IPS DF 6.9 (cell line): ENCODE measurements around the gene TM9SF2.

Source experiments
- DNase-seq: peaks from one replicate; pipeline ENCODE4 v3.0.0-alpha.2; 2013; ENCODE audit warnings: low read depth, low spot score
- H3K27ac ChIP-seq: one replicate; pipeline ENCODE4 v1.5.1; 2013; ENCODE audit warnings: low read length, control low read depth
- H3K27me3 ChIP-seq: 2 replicates; pipeline ENCODE4 v1.6.1; 2013; ENCODE audit warnings: mild to moderate bottlenecking, low read length; ENCODE audit not compliant: control insufficient read depth, insufficient read depth
- H3K36me3 ChIP-seq: 2 replicates; pipeline ENCODE4 v1.6.1; 2013; ENCODE audit warnings: low read length; ENCODE audit not compliant: control insufficient read depth, insufficient read depth
- H3K4me1 ChIP-seq: 2 replicates; pipeline ENCODE4 v1.6.1; 2013; ENCODE audit warnings: low read length; ENCODE audit not compliant: control insufficient read depth, insufficient read depth
- H3K4me3 ChIP-seq: 2 replicates; pipeline ENCODE4 v1.5.1; 2013; ENCODE audit warnings: mild to moderate bottlenecking, low read length
- H3K9me3 ChIP-seq: 2 replicates; pipeline ENCODE4 v1.6.1; 2013; ENCODE audit warnings: low read length, inconsistent platforms; ENCODE audit not compliant: control insufficient read depth, insufficient read depth
- WGBS: extraction: QIAGEN DNeasy Blood & Tissue Kit; methylation state at CpG from one replicate; pipeline ENCODE4 v1.1.7; 2013; ENCODE audit warnings: mixed read lengths, missing lambda C conversion rate; ENCODE audit not compliant: insufficient read length, insufficient coverage; 5-methylcytosine and 5-hydroxymethylcytosine counted together

TM9SF2 gene

DNA sequence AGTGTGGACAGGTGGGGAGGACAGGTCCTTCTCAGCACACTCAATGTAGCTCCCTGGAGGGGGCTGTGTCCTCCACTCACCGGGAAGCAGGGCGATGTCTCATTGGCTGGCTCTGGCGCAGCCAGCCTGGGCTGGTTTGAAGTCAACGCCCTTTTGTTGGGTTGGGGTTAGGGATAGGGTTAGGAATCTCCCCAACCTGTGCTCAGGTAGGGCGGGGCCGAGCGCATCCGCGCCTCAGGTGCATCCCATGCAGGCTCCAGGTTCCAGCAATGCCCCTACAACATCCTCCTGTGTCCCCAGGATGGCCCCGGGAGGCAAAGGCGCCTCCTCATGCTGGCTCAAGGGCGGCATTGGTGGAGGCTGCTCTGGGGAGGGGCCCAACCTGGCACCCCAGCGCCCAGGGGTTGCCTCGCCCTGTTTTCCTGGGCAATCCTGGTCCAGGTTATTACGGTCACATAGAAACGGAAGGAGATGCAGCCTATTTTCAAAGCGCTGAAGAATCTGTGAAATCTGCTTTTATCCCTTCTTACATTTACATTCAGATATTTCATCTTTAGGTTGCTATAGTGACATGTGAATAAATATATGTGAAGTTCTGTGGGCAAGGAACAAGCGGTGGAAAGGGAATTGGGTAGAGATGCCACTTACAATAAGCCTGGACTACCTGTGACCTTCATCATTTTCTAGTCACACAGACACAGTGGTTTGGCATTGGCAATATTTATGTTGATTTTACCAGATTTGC is 74.3 kb downstream of the TM9SF2 start:
- Histone ChIP-seq H3K4me1 (peaks cover 4% of the 10 kb centered on the region; the same call in 1 of the 2 replicates), H3K36me3 (no peaks in the 10 kb centered on the region), H3K27me3 (no peaks in the 10 kb centered on the region), H3K9me3 (no peaks in the 10 kb centered on the region), H3K27ac (no peak overlapping the region), H3K4me3 (no peak overlapping the region)
- DNase-seq: no peak
- WGBS: no CpG with 5 or more reads among the region's 18 CpGs

DNA sequence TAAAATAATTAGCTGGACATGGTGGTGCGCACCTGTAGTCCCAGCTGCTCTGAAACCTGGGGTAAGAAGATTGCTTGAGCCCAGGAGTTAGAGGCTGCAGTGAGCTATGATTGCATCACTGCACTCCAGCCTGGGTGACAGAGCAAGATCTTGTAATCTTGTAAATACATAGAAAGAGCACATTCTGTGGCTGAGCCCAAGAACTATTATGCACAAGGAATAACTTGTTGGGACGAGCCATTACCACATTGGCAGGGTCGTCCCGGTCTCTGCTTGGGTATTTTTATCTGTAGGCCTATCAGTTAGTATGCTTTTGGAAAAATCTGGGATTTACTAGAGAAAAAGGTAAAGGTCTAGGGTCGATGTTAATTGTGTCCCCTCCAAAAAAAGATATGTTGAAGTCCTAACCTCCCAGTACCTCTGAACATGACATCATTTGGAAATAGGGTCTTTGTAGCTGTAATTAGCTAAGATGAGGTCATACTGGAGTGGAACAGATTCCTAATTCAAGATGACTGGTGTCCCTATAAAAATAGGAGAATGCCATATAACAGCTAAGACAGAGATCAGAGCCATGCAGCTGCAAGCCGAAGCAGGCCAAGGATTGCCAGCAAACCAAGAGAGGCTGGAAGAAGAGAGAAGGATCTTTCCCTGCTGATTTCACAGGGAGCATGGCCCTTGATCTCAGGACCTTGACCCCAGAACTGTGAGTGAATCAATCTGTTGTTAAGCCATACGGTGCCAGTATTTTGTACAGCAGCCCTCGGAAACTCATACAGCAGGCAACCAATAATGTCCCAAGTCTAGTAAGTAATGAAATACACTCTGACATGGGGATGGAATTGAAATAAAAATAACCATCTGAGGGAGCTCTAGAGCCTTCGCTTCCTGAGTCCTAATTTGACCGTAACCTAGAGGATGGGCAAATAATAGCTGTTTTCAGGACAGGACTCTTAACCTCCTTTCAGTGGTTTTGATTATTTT is 77.0 kb downstream of the TM9SF2 start:
- Histone ChIP-seq H3K9me3 (no peaks in the 10 kb centered on the region), H3K4me1 (peaks cover 3% of the 10 kb centered on the region; the same call in 1 of the 2 replicates), H3K4me3 (no peak overlapping the region), H3K36me3 (no peaks in the 10 kb centered on the region), H3K27me3 (no peaks in the 10 kb centered on the region), H3K27ac (no peak overlapping the region)
- DNase-seq: no peak
- WGBS: no CpG with 5 or more reads among the region's 10 CpGs

DNA sequence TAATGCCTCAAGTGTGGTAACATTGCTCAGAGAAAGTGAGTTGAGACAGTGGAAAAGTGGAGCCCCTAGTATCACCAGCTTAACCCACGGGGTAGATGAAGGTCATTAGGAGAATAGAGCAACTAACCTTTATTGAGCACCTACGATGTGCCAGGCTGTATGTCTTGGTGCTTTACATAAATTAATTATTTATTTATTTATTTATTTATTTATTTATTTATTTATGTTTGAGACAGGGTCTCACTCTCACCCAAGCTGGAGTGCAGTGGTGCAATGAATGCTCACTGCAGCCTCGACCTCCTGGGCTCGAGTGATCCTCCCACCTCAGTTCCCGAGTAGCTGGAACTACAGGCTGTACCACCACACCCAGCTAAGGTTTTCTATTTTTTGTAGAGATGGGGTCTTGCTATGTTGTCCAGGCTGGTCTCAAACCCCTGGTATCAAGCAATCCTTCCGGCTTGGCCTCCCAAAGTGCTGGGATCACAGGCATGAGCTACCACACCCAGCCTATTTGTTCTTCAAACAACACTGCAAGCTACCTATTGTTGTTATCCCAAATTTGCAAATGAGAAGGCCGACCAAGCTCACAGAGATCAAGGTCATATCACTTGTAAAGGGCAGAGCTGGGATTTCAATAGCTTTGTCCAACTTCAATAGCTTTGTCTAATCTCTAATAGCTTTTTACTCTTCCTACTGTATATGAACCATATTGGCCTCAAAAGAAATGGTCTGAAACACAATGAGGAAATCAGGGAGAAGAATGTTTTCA is 79.4 kb downstream of the TM9SF2 start:
- Histone ChIP-seq H3K9me3 (no peaks in the 10 kb centered on the region), H3K27me3 (no peaks in the 10 kb centered on the region), H3K36me3 (no peaks in the 10 kb centered on the region), H3K4me3 (no peak overlapping the region), H3K4me1 (no peaks in the 10 kb centered on the region), H3K27ac (no peak overlapping the region)
- WGBS: no CpG with 5 or more reads among the region's 7 CpGs
- DNase-seq: no peak

DNA sequence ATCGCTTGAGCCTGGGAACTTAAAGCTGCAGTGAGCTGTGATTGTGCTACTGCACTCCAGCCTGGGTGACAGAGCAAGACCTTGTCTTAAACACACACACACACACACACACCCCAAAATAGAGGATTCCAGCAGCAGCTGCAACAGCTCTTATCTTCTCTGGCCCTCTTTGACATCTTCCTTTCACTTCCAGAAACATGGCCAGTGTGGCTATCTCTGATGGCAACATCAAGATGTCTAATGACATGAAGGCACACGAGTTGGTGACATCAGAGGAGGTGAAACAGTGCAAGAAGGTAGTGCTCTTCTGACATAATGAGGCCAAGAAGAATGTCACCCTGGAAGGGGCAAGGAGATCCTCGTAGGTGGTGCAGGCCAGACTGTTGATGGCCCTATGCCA is 81.2 kb downstream of the TM9SF2 start:
- H3K4me1 ChIP-seq: no peaks in the 10 kb centered on the region
- H3K27me3 ChIP-seq: no peaks in the 10 kb centered on the region
- no CpG with 5 or more reads among the region's 3 CpGs for WGBS
- H3K27ac ChIP-seq: no peak overlapping the region
- no peak overlapping the region for H3K4me3 ChIP-seq
- H3K36me3 ChIP-seq: no peaks in the 10 kb centered on the region
- no peak for DNase-seq
- H3K9me3 ChIP-seq: no peaks in the 10 kb centered on the region

DNA sequence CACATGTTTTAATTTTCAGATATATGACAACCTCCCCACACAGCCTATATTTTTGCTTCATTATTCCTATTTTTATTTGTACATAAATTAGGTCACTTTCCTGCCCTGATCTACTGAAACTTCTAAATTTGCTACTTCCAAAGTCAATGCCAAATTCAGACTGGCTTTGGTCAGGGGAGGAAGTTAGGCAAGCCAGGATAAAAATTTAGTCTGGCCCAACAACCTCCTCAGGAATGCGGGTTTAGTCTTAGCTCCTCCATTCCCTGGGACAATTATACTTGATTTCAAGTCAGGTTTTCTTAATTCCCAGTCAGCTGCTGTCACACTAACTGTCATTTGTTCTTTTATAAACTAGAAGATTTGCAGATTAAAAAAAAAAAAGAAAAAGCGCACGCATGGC is 84.3 kb downstream of the TM9SF2 start:
- Histone ChIP-seq H3K9me3 (no peaks in the 10 kb centered on the region), H3K27ac (no peak overlapping the region), H3K4me1 (no peaks in the 10 kb centered on the region), H3K4me3 (no peak overlapping the region), H3K36me3 (no peaks in the 10 kb centered on the region), H3K27me3 (no peaks in the 10 kb centered on the region)
- DNase-seq: no peak
- no CpG with 5 or more reads among the region's 3 CpGs for WGBS

DNA sequence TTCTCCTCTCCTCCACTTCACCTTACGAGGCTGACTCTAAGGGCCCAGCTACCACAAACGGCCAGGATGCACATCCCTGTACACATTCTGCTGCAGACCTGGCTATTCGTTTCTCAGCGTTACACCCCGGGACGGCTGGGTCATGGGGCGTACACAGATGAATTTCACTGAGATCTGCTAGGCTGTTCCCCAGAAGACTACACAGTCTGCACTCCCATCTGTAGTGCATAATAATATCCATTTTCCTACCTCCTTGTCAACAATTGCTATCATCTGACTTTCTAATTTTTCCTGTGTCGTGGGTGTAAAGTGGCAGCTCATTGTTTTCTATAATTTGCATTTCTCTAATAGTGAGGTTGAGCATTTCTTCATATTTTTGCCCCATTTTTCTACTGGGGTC is 85.7 kb downstream of the TM9SF2 start:
- WGBS: no CpG with 5 or more reads among the region's 8 CpGs
- no peaks in the 10 kb centered on the region for H3K36me3 ChIP-seq
- DNase-seq: no peak

DNA sequence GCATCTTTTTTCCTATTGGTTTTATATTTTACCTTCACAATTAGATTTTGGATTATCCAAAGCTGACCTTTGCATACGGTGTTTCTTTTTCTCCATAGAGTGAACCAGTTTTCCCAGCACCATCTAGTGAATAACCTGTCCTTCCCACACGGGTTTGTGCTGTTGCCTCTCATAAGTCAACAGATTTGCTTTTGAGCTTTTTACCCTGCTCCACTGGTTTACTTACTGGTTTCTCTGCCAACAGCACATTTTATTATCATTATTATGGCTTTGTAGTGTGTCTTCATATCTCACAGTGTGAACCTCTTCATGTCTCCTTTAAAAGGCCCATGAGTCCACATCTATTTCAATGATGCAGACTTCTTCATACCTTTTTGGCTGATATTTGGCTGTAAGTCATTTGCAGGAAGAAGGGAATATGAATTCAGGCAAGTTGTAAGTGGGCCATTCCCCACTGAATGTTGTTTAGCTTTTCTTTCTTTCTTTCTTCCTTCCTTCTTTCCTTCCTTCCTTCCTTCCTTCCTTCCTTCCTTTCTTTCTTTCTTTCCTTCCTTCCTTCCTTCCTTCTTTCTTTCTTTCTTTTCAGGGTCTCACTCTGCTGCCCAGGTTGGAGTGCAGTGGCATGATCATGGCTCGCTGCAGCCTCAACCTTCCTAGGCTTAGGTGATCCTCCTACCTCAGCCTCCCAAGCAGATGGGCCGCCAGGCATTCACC is 86.8 kb downstream of the TM9SF2 start:
- H3K27ac ChIP-seq: no peak overlapping the region
- no CpG with 5 or more reads among the region's 4 CpGs for WGBS

More for the DNA sequence above, 85.7 kb downstream of the TM9SF2 start:
- H3K4me3 ChIP-seq: no peak overlapping the region
- H3K4me1 ChIP-seq: no peaks in the 10 kb centered on the region
- no peak overlapping the region for H3K27ac ChIP-seq
- no peaks in the 10 kb centered on the region for H3K9me3 ChIP-seq
- H3K27me3 ChIP-seq: no peaks in the 10 kb centered on the region

DNA sequence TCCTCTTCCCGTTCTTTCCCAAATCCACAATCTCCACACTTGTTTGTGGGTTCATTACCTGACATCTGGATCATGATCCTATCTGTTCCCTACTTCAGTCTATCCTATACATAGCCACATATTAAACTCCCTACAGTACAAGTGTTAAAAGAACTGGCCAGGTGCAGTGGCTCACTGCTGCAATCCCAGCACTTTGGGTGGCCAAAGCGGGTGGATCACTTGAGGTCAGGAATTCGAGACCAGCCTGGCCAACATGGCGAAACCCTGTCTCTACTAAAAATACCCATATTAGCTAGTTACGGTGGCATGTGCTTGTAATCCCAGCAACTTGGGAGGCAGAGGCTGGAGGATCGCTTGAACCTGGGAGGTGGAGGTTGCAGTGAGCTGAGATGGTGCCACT is 88.3 kb downstream of the TM9SF2 start:
- Histone ChIP-seq H3K4me1 (no peaks in the 10 kb centered on the region), H3K9me3 (no peaks in the 10 kb centered on the region), H3K4me3 (no peak overlapping the region), H3K36me3 (no peaks in the 10 kb centered on the region), H3K27ac (no peak overlapping the region), H3K27me3 (no peaks in the 10 kb centered on the region)
- WGBS: 100% methylated on average over 1 of the region's 6 CpGs
- no peak for DNase-seq

More for the DNA sequence above, 86.8 kb downstream of the TM9SF2 start:
- Histone ChIP-seq H3K9me3 (no peaks in the 10 kb centered on the region), H3K4me3 (no peak overlapping the region), H3K36me3 (no peaks in the 10 kb centered on the region), H3K4me1 (no peaks in the 10 kb centered on the region), H3K27me3 (no peaks in the 10 kb centered on the region)
- DNase-seq: no peak

DNA sequence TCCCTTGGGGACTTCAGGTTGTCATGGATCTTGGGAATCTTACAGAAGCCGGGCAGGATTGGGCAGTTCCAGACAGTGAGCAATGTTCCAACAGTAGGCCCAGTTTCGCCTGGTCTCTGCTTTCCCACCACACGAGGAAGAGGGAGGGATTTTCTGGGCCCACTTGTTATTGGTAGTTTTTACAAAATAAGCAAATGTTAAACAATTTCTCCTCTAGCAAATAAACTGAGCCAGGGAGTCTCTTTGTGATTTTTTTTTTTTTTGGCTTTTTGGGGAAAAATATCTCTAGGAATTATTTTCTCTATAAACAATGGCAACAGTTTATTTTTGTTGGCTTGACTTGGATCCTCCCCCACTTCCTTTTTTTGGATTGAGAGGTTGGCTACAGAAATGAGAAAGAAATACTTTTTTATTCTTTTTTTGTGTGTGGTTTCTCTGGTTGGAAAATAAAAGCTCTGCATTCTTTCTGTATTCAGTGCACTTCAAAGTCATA is 89.3 kb downstream of the TM9SF2 start:
- DNase-seq: no peak
- no peak overlapping the region for H3K4me3 ChIP-seq
- WGBS: no CpG with 5 or more reads among the region's 3 CpGs
- H3K4me1 ChIP-seq: no peaks in the 10 kb centered on the region
- H3K27ac ChIP-seq: no peak overlapping the region
- H3K27me3 ChIP-seq: no peaks in the 10 kb centered on the region
- H3K36me3 ChIP-seq: no peaks in the 10 kb centered on the region
- H3K9me3 ChIP-seq: no peaks in the 10 kb centered on the region
